Muscle of leg (tissue), 11 donors: ENCODE results near the gene CPEB3. TPM values are rescaled to one million over a fixed set of nuclear protein-coding genes. Genes with fewer than 3 reads are reported as not detected.
"Not testable (repeated sequence)": the region's sequence is repeated elsewhere in the genome, so short reads cannot be mapped to it uniquely, and the experiment has no call there.

Experiments
- DNase-seq: peaks from one replicate; pipeline ENCODE4 v3.0.0; 2013
- H3K27ac ChIP-seq: one replicate; pipeline ENCODE4 v1.5.1; 2013; ENCODE audit warnings: mild to moderate bottlenecking, low read length, control low read depth
- H3K27me3 ChIP-seq: one replicate; pipeline ENCODE4 v1.6.1; 2013; ENCODE audit warnings: low read length; ENCODE audit not compliant: control insufficient read depth, insufficient read depth
- H3K36me3 ChIP-seq: one replicate; pipeline ENCODE4 v1.6.1; 2013; ENCODE audit warnings: low read length; ENCODE audit not compliant: control insufficient read depth, insufficient read depth
- H3K4me1 ChIP-seq: one replicate; pipeline ENCODE4 v1.6.1; 2013; ENCODE audit warnings: low read length; ENCODE audit not compliant: control insufficient read depth, insufficient read depth
- H3K4me3 ChIP-seq: one replicate; pipeline ENCODE4 v1.5.1; 2013; ENCODE audit warnings: low read length, control low read depth
- H3K9me3 ChIP-seq: replicated peaks from 2 replicates; pipeline ENCODE4 v1.6.1; 2013; ENCODE audit warnings: low read depth, low read length; ENCODE audit not compliant: control insufficient read depth
- WGBS: methylation state at CpG from one replicate; pipeline ENCODE4 v1.1.5; 2013; ENCODE audit warnings: missing lambda C conversion rate; ENCODE audit not compliant: insufficient coverage; 5-methylcytosine and 5-hydroxymethylcytosine counted together
- polyA plus RNA-seq, 8 donors: library from polyadenylated mRNA; unstranded; fragments of 120-200 nt; gene quantifications; one replicate each; pipeline versions ENCODE4 v1.2.1 to v1.2.3, GENCODE V29; 2013; ENCODE audit warnings: inconsistent platforms in 1 of 8, low replicate concordance in 1 of 8; ENCODE audit not compliant: insufficient read length in 8 of 8, insufficient read depth in 1 of 8
- total RNA-seq: library from RNA; stranded (reverse); fragments of 120-200 nt; gene quantifications from one replicate; pipeline ENCODE4 v1.2.4, GENCODE V29; 2013

CPEB3 gene
- total and polyA plus RNA-seq, 9 donors, result 2.0 to 3.3 (median 3.0) TPM

DNA sequence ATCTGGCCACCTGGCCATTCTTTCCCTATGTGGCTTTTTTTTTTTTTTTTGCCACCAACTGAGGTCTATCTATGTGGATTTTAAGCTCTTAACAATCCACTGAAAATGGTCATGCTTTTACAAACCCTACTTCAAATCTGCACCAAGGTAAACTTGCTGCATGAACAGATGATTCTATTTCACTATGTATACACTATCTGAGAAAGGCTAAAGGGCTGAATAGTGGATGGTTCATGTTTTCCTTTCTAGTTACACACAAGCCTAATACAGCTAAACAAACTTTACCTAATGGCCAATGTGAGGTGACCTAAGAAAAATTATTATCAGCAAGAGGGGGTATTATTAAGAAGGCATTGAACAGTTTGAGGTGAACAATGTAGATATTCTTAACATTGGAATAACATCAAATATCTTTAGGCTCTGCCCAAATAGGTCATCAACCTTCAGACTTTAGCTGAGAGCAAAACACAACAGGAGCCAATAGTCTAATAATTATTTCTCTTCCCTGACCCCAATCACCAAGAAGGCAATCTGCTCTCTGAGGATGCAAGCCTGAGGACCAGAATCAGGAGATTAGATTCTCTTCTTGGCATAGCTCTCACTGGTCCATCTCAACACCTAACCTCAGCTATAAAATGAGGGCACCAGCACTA, 160.1 kb downstream of the CPEB3 start:
- Histone ChIP-seq H3K4me3 (no peak overlapping the region), H3K9me3 (no peaks in the 10 kb centered on the region), H3K36me3 (no peaks in the 10 kb centered on the region), H3K27me3 (no peaks in the 10 kb centered on the region), H3K4me1 (no peaks in the 10 kb centered on the region), H3K27ac (no peak overlapping the region)
- DNase-seq, result no peak

DNA sequence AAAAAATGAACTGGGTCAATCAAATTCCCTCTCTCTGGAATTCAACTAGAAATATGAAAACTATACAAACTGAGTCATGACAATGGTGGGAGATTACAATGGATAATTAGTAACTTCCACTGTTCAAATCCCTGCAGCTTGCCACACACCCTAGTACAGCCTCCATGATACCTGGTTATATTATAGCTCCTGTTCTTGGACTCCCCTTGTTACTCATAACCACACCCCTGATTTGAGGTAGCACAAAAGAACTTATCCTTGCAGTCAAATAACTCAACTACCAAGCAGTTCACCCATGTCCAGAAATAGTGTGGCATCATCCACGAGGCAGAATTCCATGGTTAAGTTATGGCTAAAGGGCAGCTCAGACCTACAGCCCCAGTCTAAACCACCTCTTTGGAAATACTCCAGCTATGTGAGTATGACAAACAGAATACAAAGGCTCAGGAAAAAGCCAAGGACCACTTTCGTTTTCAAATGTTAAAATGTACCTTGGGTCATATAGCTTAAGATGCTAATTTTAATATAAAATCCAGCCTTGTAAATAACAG, 164.7 kb downstream of the CPEB3 start:
- H3K9me3 ChIP-seq, result no peaks in the 10 kb centered on the region
- H3K4me3 ChIP-seq, result no peak overlapping the region
- WGBS, result no CpG with 5 or more reads among the region's 2 CpGs
- peaks cover 8% of the 10 kb centered on the region for H3K4me1 ChIP-seq
- DNase-seq, result no peak
- no peak overlapping the region for H3K27ac ChIP-seq
- no peaks in the 10 kb centered on the region for H3K36me3 ChIP-seq
- no peaks in the 10 kb centered on the region for H3K27me3 ChIP-seq

DNA sequence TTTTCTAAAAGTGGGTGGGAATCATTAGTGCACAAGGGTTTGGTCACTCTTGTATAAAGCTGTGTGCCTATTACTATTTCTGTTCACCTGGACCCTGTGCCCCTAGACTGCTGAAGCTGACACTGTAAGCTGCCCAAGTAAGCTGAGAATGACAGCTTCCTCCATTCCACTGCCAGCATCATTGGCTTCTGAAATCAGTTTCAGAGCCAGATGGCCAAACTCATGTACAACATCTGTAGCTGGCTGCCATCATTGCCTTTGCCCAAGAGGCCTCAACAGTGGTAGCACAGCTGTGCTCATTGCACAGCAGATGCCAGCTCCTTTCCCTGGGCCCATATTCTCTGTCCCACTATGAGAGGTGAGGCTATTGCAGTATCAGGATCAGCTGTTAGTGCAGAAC, 165.7 kb downstream of the CPEB3 start:
- no peaks in the 10 kb centered on the region for H3K36me3 ChIP-seq
- DNase-seq, result peak; percentile 61
- H3K4me3 ChIP-seq, result no peak overlapping the region
- no peaks in the 10 kb centered on the region for H3K9me3 ChIP-seq
- peaks cover 8% of the 10 kb centered on the region for H3K4me1 ChIP-seq
- H3K27ac ChIP-seq, result peak overlapping the region; percentile 80
- H3K27me3 ChIP-seq, result no peaks in the 10 kb centered on the region

DNA sequence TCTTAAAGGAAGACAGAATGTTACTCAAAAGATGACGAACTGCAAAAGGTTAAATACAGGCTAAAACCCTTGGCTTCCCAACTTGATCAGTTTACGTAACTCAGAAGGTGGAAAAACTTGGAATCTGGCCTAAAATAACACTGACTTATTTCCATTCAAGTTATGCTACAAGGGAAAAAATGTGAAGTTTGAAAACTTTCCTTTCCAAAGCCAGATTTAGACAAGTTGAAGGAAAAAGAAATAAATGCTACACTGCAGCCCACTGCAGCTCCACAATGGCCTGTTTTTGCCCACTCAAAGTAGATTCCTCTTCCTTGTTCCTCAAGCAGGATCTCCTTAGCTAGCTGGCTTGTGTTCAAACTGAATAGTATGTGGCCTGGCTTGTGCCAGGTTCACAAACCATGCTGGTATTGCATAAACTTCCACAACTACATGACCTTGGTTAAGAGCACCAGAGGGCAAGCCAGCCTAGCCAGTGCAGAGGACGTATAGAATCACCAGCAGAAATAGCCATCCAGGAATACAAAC, 166.2 kb downstream of the CPEB3 start:
- H3K27ac ChIP-seq, result peak overlapping the region; percentile 80
- H3K4me1 ChIP-seq, result peaks cover 8% of the 10 kb centered on the region
- H3K36me3 ChIP-seq, result no peaks in the 10 kb centered on the region
- H3K9me3 ChIP-seq, result no peaks in the 10 kb centered on the region
- no peaks in the 10 kb centered on the region for H3K27me3 ChIP-seq
- H3K4me3 ChIP-seq, result no peak overlapping the region
- no CpG with 5 or more reads among the region's 3 CpGs for WGBS
- peak; percentile 93 for DNase-seq

DNA sequence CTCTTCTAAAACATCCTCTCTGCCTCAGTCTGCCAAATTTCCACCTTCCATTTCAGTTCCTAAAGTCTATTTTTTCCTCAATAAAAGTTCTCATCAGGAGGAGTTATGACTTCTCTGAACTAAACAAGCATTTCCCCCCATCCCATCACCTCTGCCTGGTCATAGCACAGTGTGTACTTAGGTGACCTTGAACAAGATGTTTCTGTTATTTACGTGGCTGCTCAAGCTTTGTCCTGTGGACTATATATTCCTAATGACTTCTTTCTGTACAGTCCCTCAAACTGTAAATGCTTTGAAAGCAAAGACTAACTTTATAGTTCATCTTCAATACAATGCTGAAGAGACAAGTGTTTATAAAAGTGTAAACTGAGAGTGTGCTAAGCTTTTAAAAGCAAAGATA, 166.9 kb downstream of the CPEB3 start:
- Histone ChIP-seq H3K27ac (peak overlapping the region; percentile 37), H3K27me3 (no peaks in the 10 kb centered on the region), H3K9me3 (no peaks in the 10 kb centered on the region), H3K4me1 (peaks cover 8% of the 10 kb centered on the region), H3K4me3 (no peak overlapping the region), H3K36me3 (no peaks in the 10 kb centered on the region)
- DNase-seq, result peak; percentile 35
- WGBS, result no CpG with 5 or more reads among the region's 1 CpG

DNA sequence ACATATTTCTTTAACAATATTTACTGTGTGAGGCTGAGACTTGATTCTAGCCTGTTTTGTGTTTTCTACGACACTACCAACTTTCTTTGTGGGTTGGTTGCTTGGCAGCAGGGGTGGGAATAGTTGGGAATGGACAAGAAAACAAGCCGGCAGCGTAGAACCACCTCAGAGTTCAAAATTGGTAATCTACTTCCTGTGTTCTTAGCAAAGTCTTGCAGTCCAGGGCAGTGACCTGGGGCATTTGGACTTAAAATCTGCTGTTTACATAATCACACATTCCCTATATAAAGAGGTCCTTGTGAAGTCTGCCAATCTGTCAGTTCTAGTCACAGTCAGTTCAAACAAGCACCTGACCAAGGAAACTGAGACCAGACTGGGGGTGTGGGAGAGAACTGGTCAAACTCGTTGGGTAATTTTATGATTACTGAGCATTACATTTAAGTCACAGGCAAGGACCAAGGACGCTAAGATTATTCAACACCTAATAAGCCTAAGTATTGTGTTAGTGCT, 167.9 kb downstream of the CPEB3 start:
- Histone ChIP-seq H3K27me3 (no peaks in the 10 kb centered on the region), H3K4me3 (no peak overlapping the region), H3K9me3 (no peaks in the 10 kb centered on the region), H3K36me3 (no peaks in the 10 kb centered on the region), H3K4me1 (peaks cover 8% of the 10 kb centered on the region), H3K27ac (no peak overlapping the region)
- WGBS, result no CpG with 5 or more reads among the region's 5 CpGs
- DNase-seq, result no peak

DNA sequence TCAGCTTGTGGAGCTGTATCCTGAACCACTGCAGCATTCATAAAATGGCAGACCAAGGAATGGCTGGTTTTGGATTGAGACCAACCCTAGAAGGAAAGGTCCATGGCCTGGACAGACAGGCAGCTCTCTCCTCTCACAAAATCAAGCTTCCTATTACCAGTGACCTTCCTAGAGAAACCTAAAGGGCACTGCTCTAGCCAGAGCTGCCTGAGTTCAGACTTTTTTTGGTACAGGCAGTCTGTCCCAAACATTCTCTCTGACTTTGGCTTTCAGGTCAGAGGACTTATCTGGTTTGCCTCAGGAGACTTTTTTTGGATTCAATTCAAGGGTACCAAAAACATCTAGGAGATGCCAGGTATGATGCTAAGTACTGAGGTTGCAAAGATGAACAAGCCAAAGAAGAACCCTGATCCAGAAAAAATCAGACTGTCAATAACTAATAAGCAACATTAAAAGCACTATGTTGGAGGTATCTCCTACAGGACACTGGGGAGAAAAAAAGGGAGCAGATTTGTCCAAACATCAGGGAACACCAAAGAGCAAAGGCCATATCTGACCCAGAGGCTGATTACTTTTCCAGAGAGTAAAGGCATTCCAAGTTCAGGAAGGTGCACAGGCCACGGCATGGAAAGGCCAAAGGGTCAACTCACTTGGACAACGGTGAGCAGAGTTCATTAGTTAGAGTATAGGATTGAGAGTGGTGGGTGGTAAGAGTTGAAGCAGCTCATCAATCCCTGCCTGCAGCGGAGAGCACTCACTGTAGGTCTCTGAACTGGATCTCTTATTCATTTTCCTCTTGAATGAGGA, 169.0 kb downstream of the CPEB3 start:
- no peaks in the 10 kb centered on the region for H3K9me3 ChIP-seq
- no peak overlapping the region for H3K27ac ChIP-seq
- H3K27me3 ChIP-seq, result no peaks in the 10 kb centered on the region
- no peak overlapping the region for H3K4me3 ChIP-seq
- no peak for DNase-seq
- H3K4me1 ChIP-seq, result peaks cover 8% of the 10 kb centered on the region
- no peaks in the 10 kb centered on the region for H3K36me3 ChIP-seq
- 50% methylated on average over 1 of the region's 3 CpGs for WGBS

DNA sequence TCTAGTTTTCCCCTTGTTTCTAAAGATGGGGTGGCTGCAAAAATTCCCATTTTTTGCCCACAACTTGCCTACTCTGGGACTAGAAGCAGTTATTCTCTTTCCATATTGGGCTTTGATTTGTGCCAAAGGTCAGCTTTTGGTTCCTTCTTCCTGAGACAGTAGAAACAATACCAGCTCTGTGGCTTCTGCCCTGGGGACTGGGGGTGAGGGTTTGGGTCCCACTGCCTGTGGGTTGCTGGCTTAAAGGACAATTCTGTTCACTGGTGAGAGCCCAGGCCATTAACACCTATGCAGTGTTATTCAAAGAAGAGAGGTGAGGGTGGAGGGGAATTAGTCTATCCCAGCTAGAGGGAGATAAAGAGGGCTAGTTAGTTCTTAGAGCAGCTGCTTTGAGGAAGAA, 171.5 kb downstream of the CPEB3 start:
- Histone ChIP-seq H3K4me3 (no peak overlapping the region), H3K4me1 (no peaks in the 10 kb centered on the region), H3K27me3 (no peaks in the 10 kb centered on the region), H3K9me3 (no peaks in the 10 kb centered on the region), H3K27ac (no peak overlapping the region), H3K36me3 (no peaks in the 10 kb centered on the region)
- DNase-seq, result no peak

DNA sequence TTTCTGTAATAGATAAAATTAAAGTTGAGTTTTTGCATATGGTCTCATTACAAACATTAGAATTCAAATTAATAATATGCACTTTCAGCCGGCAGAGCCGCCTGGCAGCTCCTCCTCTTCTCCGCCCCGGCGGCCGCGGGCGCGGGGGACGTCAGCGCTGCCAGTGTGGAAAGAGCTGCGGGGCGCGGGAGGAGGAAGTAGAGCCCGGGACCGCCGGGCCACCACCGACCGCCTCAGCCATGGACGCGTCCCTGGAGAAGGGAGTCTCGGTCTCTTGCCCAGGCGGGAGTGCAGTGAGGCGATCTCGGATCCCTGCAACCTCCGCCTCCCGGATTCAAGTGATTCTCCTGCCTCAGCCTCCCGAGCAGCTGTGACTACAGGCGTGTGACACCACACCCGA, 176.0 kb downstream of the CPEB3 start:
- H3K4me1 ChIP-seq, result not testable (repeated sequence)

DNA sequence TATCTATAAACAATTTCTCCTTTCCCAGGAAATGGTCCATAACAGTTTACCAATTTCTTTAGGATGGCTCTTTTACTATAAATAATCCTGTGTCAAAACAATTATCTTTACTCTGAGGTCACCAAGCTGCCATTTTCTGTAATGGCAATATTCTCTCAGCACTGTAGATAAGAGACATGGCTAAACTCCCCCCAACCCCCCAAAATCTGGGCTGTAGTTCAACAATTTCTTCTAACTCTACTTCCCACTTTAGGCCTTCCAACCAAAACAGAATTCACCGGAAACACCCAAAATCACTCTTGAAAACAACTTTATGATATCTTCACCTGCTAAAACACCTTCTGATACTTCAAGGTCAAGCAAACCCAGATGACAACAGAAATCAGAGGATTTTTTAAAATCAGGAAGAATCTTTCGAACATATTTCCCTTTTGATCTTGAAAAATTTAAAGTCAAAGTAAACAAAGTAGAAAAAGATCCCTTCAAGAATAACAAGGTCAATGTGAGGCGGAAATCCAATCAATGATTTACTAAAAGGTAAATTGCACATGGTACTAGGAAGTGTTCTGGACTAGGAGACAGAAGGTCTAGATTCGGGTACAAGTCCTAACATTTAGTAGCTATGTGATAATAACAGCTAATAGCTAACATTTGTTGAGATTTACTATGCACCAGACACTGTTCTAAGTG, 176.8 kb downstream of the CPEB3 start:
- Histone ChIP-seq H3K4me3 (no peak overlapping the region), H3K9me3 (no peaks in the 10 kb centered on the region), H3K27me3 (no peaks in the 10 kb centered on the region), H3K27ac (no peak overlapping the region), H3K4me1 (peaks cover under 1% of the 10 kb centered on the region), H3K36me3 (peaks cover 2% of the 10 kb centered on the region)
- 71% methylated on average over 1 of the region's 4 CpGs for WGBS
- DNase-seq, result no peak

More for the DNA sequence above, 176.0 kb downstream of the CPEB3 start:
- H3K4me3 ChIP-seq, H3K27ac ChIP-seq, H3K9me3 ChIP-seq, H3K36me3 ChIP-seq, DNase-seq, H3K27me3 ChIP-seq: not testable (repeated sequence)
- 84% methylated on average over 20 of the region's 30 CpGs for WGBS
